ENCODE measurements around the gene ZEB2.

The ZEB2 gene

DNA sequence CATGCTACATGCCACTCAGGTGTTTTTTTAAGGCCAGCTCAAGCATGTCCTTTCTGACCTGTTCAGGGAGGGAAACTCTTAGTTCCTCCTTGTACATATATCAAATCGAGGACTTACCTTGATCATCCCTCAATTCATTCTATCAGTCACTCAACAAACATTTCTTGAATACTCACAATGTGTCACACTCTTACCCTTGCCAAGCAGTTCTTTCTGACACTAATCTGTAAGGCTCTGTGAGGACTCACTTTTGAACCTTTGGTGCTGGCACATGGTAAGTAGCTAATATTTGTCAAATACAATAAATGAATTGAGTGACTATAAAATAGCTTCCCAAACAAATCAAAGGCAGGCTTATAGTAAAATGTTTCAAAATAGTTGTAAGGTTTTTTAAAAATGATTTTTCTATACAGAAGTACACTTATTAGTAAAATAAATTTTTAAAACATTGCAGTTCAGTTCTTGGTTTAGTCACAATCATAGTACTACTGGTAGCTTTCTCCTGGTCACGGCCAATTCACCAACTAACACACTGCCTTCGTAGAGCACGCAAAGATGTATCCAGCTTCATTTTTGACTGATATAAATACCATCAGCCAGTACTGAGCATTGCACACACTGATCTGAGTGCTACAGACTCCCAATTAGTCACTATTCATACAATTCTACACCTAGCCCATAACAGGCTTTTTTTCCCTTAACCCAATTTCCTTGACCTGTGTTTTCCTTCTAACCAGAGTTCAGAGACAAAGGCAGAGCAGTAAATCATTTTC lies 50.9 kb downstream of the ZEB2 start:
- DNase-seq = no peak

DNA sequence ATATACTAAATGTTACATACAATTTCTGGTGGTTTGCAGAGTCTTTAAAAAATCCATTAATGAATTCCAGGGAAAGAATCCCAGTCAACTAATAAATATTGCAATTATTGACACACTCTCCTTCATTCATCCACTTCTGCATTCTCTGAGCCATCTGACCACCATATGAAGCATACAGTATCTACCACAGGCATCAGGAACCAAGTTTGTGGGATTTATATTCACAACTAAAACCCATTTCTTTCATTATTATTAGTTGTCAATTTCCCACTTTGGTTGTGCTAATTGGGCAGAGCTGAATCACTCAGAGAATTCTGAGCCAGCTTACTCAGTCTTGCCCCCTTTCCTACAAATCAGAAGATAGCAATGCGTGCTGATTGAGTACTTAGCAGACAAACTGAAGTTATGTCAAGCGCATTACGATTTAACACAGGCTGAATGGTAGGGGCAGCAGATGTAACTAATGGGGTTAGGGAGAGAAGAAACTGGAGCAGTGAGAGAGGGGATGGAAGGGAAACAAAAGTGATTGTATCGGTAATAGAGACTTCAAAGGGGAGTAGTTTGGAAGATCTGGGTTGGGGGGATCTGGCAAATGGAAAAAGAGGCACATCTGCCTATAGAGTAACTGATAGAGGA lies 52.3 kb downstream of the ZEB2 start:
- no peak for DNase-seq

DNA sequence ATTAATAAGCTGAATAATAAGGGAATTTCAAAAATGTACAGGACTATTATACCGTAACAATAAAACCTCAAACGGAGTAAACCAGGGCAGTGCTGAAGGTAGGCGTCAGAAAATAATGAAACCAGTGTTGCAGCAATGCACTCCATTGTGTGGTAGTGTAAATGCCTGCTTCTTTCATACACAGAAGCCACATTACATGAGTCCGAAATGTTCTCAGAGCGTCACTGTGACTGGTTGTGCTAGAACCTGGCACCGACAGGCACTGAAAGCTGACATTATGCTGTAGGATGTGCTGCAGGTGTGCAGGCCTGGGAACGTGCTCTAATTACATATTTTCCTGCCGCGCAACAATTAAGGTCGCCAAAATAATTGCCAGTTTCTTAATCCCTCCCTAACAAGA lies 53.3 kb downstream of the ZEB2 start:
- DNase-seq = no peak

DNA sequence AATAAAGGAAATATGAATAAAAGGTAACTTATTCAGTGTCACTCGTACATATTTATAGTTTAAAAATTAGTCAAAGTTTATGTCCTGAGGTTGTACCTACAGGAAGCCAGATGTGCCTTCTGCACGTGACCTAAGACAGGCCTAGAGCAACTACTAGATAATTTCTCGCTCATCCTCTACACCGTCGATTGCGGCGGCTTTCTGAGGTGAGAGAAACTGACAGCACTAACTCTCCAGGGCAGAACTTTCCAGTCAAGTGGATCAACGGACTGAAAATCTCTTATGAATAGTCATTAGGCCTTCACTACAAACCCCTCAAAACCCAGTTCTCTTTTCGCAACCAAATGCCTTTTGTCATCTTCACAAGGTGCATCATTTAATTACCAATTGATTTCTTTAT lies 54.2 kb downstream of the ZEB2 start:
- DNase-seq = no peak

DNA sequence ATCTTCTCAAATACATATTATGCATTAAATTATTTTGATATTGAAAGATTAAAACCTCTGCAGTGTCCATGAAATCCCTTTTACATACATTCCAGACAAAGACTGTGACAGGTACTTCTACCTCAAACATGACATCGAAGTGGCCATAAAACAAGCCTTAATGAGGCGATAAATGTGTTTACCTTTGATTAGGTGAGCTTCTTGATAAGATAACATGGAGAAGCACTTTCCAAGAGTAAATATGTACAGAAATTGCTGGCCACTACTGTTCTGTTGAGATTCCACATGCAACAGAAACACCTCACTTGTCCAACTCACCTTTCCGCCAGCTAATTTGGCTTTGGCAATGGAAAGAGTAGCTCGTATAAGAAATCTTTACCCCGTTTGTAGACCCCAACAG lies 55.2 kb downstream of the ZEB2 start:
- no peak for DNase-seq

DNA sequence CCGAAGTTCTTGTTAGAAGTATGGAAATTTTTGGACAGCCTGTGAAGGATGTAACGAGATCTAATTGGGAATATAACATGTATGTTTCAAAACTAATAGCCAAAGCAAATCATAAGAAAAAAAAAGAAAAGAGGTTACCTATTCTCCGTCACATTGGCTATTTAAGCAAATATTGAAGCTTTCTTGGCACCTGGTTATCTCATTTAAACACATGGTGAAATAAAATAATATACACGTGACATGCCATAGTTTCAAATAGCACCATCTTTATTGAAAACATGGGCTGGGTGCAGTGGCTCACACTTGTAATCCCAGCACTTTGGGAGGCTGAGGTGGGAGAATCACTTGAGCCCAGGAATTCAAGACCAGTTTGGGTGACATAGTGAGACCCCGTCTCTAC lies 56.7 kb downstream of the ZEB2 start:
- DNase-seq = no peak

DNA sequence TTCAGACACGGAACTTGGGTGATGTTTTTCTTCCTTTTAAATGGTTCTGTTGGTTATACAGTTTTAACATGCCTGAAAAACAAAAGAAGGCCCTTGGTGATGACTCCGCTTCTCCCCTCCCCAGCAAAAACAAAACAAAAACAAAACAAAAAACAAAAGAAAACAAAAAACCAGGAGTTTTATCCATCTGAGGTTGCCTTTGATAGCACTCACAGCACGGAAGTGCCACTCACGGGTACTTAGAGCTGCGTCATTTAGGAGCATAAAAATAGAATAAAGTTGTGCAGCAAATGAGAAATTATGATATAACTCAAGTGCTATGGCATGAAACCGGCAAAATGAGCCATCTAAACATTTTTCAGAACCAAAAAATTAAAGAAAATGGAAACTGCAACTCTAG lies 57.7 kb downstream of the ZEB2 start:
- DNase-seq = no peak

DNA sequence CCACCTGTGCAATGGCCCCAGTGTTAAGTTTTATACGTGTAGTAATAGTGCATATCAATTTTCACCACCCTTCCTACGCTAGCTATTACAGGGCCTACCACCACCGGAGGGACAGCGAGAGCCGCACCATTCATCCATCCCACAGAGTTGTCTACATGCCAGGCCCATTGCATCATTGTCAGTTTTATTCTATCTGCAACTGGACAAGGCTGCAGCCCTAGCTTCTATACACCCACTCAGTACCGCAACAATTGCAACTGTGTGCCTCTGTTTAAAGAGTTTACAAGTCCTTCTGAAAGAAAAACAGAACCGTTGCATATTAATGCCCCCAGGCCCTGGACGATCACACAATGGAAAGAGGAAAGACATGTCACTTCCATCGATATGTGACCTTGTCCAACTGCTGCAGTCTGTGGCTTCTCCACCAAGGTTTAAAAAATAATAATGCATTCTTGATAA lies 58.6 kb downstream of the ZEB2 start:
- no peak for DNase-seq

DNA sequence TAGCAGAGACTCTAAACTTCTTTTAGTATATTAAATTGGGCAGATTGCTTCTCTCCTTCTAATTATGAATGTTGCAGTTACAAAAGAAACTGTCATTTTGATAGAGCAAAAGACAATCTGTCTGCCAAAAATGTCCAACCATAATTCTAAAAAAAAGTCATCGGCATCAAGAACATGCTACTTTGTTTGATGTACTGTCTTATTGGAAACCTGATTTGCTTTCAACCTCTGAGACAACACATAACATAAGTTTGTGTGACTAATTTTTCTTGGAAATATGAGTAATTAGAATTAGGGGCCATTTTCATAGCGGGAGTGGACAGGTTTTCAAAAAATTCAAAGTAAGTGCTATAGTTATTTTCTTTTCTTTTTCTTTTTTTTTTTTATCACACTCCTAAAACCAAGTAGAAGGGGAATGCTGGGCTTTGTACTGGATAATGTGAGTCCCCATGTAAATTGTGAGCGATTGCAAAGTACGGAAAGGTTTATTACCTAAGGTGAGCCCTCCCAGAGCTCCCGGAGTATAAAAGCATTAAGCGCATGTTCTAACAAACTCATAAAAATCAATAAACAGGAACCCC lies 59.1 kb downstream of the ZEB2 start:
- DNase-seq = no peak

DNA sequence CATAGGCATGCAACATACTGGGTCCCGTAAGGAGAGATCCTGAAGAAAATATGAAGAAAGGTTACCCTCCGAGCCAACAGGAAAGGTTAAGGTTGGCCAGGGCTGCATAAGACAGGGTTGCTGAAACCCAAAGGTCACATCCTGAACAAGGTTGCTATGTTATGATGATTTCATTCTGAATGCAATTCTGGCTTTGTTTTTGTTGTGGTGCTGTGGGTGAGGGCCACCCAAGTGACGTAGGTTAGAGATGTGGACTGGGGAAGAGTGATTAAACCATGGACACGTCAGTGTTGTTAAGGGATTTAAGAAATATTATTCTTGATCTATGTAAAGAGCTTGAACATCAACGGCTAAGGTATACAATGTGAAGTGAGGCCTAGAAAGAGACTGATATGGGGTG lies 60.0 kb downstream of the ZEB2 start:
- DNase-seq = no peak

DNA sequence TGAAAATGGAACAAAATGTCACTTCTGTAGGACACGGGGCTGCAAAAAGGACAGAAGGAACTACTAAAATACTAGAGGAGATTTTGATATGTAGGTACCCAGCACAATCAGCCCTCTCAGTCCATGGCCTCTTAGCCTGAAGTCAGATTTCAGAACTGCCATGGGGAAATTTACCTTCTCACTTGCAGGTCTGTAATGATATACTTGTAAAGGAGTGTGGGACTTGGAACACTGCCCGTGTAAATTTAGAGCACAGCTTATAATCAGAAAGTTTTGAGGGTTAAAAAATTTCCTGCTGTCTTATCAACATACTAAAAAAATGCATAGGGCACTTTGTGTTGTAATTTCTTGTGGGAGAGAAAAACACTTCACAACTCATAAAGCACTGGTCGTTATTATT lies 60.6 kb downstream of the ZEB2 start:
- DNase-seq = no peak

DNA sequence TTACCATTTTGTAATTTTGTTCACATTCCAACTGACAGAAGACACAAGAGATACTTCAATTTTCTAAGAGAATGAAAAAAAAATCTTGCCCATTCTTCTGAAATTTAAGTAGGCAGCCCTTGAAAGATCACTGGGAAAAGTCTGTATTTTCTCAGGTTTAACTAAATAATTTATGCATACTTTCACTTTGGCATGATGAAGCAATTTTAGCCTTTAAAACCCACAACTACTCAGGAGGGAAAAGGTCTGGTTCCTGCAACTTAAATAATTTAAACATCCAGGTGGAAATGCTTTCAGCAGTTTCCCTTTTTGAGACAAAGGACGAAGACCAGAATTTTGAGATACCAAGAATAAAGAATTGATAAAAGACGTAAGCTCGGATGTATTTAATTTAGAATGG lies 61.4 kb downstream of the ZEB2 start:
- no peak for DNase-seq

DNA sequence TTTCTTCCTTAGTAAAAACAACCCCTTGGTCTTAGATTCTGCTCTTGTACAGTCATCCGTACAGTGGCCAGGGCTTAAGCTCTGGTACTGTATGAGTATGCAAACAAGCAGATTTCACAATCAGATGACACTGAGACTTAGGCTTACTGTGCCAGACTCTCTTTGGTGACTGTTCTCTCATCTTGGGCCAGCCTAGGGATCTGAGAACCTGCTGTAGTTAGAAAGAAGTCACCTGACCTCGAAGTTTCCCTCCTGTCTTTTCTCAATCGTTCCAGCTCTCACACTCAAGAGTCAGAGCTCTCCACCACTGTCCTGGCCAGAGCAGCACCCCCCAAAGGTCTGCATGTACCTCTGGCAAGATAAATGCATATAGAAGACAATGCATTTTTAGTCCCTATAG lies 63.2 kb downstream of the ZEB2 start:
- no peak for DNase-seq

DNA sequence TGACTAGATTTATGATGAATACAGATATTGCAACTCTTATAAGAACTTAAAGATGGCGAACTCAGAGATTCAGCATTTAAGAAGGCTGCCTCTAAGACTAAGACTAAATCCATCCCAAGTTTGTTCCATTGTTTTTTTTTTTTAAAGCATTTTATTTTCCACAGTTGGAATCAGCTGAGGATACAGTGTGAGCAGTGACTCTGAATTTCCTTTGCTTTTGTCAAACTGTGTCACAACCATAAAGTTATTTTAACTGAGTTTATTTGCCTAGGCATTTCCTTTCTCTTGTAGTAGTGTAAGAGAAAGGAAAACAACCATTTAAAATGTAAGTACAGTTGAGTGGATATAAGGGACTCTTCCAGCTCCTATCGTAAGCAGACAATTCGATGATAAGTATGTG lies 63.9 kb downstream of the ZEB2 start:
- no peak for DNase-seq

DNA sequence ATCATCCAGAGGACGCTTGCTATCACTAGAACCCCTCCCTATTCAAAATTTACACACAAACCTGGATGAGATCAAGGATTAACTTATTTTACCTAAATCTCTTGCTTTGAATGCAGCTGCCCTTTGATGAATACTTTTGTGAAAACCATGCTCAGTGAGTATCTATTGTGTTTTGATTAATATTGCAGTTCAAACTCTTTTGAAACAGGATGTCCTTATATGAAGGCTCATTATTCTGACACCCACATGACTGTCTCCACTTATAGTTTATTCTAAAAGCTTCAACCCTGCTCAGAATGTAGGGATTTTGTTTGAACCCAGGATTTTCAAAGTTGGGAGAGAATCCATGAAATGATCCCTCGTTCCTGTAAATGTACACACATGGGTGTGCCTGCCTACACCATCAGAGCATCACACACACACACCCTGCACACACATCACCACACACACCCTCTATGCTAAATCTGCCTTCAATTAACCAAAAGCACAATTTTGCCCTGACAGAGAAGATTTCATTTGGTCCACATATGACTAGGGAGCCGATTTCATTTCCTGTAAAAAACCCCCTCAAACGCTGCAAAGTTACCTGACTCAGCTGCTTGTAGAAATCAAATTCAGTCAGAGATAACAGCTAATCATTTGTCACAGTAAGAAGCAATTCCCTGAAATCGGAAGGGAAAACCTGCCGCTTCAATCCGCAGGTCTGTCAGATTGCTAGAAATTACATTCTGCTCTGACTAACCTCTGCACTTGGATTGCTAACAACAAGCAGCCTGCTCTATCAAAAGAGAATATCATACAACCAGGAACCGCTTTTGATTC lies 65.2 kb downstream of the ZEB2 start:
- DNase-seq = no peak

DNA sequence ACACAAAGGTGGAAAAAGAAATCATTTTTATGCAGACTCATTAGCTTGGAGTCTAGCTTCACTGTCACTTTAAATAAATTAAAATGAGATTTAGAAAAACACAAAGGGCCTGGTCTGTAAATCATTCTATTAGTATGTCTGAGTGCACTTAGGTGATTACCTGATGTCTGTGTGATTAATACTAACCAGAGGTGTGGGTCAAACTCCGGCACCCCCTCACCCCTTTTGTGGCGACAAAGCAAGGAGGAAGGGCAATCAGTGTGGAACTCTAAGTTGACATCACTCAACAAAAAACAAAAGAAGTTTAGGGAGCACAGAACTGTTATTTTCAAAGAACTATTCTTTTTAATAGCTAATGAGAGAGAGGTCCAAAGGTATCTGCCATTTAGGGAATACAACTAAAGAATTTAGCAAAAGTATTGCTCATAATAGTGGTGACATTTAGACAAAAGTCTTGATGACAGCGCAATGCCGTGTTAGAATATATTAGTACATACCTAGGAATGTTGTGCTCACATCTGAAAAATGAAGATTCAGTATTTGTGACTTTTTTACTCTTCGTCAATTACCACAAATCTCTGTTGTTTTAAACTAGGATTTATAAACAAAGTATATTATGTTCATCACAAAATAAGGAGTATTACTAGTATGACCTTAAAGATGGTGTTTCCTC lies 66.3 kb downstream of the ZEB2 start:
- DNase-seq = no peak

DNA sequence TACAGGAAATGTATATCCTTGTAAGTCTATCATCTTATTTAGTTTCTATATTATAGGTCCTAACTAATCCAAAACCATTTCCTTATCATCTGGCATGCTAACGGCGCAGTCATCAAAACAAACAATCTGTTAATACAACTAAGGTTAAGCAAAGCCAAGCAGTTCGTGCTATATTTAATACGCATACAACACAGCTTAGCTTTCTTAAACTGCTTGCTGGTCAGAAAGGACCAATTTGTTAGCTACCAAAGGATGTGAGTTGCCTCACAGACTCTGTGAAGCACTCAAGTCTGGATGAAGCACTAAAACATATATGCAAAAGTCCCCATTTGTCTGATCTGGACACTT lies 67.0 kb downstream of the ZEB2 start:
- DNase-seq = no peak

DNA sequence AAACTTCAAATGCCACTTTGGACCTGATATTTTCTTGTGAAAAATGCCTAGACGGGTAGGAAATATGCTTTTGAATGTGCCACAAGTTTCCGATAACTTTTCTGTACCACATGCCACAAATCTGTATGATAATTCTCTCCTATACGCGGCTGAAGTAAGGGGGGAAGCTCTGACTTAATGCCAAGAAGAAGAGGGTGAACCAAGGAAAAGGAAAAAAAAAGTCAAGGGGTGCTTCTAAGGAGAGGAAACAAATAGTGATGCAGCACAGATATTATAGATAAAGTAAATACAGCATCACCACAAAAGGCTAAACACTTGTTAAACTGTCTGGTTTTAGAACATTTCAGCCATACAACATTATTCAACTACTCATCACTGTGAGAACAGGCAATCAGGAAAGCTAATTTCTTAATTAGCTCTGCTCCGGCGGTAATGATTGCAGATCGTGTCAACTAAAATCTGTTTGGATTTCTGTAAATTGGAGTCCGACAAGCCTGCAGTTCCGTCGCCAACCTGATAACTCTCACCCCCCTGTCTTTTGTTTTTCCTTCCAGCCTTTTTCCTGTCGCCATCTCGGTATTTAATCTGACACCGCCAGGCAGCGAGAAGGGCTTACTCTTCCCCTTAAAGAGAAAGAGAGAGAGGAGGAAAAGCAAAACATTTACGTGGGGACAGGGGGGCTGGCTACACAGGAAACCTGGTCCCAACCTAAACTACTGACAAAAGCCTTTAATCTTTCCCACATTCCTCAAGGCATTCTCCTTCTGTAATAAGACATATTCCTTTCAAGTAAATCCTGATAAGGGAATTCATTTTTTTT lies 67.5 kb downstream of the ZEB2 start:
- no peak for DNase-seq

DNA sequence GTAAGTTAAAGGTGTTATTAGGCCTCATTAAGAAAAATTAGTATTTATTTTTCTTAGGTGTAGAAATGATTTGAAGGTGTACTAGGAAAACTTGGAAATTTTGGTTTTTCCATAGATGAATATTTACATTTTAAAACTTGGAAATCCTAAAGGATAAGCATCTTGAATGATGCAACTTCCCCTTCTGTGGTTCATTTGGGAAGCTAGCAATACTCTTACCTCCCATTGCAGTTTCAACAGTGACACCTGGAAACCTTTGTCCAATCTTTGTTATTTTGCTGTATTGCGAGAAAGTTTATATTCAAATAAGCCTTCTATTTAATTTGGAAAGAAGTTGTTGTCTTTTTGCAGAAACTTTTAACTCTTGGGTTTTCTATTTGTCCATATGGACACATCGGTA lies 68.5 kb downstream of the ZEB2 start:
- DNase-seq = no peak

DNA sequence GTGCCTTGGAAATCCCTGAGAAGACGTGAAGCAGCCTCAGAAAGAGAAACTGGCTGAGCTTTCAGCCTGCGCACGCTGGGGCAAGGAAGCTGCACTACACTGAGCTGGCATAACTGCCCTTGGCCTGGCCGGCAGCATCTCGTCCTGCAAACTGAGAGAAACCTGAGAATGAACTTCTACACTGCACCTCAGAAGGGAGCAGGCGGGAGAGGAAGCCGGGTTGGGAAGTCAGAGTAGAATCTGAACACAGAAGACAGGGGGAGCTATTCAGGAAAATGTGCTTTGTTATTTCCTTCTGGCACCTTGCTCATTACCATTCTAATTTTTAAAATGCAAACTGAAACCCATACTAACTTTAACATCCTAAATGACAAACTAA lies 70.9 kb downstream of the ZEB2 start:
- no peak for DNase-seq

DNA sequence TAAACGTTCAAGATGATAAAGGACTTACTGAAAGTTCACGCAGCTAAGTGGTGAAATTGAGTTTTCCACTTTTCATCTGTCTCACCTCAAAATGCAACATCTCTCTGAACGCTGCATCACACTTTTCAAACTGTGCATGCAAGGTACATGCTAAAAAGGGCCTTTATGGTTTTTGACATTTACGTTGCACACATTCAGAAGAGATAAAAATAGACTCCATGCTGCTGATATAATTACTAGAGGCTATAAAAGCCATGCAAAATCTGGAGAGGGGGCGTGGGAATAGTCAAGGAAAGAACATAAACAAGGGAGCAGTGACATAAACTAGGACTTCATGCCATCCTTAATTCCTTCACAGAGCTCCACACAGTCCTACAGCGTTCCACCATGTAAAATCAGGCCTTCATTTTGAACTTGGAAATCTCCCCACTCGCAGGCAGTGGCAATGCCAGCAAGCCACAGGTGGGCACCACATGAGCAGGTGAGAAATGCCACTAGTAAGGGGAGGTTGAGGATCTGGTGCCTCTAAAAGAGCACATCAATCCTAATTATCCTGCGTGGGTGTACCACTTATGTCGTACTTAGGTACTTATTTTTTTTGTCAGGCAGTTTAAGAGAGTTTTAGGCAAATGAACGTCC lies 71.4 kb downstream of the ZEB2 start:
- no peak for DNase-seq

DNA sequence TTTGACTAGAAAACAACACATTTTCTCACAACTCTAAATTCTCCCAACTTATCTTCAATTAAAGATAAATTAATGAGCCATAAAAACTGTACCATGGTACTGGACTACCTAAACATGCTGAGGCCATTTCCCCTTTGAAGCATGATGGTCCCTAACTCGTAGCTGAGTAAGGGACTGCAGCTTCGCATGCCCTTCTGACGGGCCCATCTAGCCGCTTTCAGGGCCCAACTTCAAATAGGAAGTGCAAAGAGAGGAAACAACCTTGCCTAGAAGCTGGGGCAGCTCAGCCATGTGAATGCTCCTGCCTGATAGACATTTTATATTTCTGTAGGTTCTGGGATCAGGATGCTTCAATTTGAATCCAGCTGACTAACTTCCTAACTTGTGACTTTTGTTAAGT lies 72.4 kb downstream of the ZEB2 start:
- DNase-seq = no peak
